BE2C (cell line): ENCODE data around the gene FAM234A.
A peak's percentile ranks its signal among the peaks of the same experiment; 100 is the strongest.

ENCODE experiments used
- DNase-seq: peaks from one replicate; pipeline ENCODE4 v3.0.0-alpha.2; 2020
- H3K27me3 ChIP-seq: fragments of 250-450 bp; sonication (Bioruptor Pico); 2 replicates; pipeline ENCODE4 v1.5.1; 2020; ENCODE audit warnings: mild to moderate bottlenecking
- H3K36me3 ChIP-seq: fragments of 250-450 bp; sonication (Bioruptor Pico); 2 replicates; pipeline ENCODE4 v1.5.1; 2020; ENCODE audit warnings: mild to moderate bottlenecking
- H3K4me1 ChIP-seq: fragments of 250-450 bp; sonication (Bioruptor Pico); 2 replicates; pipeline ENCODE4 v1.5.1; 2020
- H3K4me3 ChIP-seq: 2 replicates; pipeline ENCODE4 v1.5.1; 2011; ENCODE audit warnings: low read depth, low read length
- H3K9me3 ChIP-seq: fragments of 250-450 bp; sonication (Bioruptor Pico); 2 replicates; pipeline ENCODE4 v1.5.1; 2020
- TF ChIP-seq, protein P1 (sequence below): IDR thresholded peaks from 2 replicates; pipeline ENCODE4 v1.5.1; 2012; ENCODE audit warnings: mild to moderate bottlenecking, low read depth, low read length

The FAM234A gene

GRCh38 chr16:276426-277077 lies 41.9 kb downstream of the FAM234A start:
- Histone ChIP-seq H3K9me3 (no peaks in the 10 kb centered on the region), H3K4me1 (no peaks in the 10 kb centered on the region), H3K36me3 (no peaks in the 10 kb centered on the region), H3K4me3 (no peak overlapping the region), H3K27me3 (peaks cover 10% of the 10 kb centered on the region)
- TF ChIP-seq, protein P1, sequence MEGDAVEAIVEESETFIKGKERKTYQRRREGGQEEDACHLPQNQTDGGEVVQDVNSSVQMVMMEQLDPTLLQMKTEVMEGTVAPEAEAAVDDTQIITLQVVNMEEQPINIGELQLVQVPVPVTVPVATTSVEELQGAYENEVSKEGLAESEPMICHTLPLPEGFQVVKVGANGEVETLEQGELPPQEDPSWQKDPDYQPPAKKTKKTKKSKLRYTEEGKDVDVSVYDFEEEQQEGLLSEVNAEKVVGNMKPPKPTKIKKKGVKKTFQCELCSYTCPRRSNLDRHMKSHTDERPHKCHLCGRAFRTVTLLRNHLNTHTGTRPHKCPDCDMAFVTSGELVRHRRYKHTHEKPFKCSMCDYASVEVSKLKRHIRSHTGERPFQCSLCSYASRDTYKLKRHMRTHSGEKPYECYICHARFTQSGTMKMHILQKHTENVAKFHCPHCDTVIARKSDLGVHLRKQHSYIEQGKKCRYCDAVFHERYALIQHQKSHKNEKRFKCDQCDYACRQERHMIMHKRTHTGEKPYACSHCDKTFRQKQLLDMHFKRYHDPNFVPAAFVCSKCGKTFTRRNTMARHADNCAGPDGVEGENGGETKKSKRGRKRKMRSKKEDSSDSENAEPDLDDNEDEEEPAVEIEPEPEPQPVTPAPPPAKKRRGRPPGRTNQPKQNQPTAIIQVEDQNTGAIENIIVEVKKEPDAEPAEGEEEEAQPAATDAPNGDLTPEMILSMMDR = no peak
- peak; percentile 11 for DNase-seq

DNA sequence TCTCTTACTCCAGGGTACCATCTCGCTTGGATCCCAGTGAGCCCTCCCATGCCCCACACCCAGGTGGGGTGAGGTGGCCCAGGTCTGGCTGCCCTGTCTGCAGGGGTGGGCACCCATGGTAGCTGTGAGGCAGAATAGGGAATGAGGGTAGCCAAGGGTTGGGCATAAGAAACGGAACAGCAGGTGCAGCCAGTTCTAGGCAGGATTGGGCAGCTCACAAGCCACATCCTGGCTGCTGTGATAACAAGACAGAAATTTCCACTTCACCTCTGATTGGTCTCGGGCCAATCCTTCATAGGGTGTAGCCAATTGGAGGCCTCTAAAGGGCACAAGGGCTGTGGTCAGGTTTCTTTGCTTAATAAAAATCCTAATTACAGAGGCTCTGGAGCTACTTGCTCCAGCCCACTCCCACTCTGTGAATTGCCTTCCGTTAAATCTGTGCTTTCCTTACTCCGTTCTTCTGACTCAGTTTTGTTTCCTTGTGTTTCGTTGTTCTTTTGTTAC lies 44.3 kb downstream of the FAM234A start:
- Histone ChIP-seq H3K9me3 (no peaks in the 10 kb centered on the region), H3K4me3 (no peak overlapping the region), H3K4me1 (no peaks in the 10 kb centered on the region), H3K36me3 (no peaks in the 10 kb centered on the region), H3K27me3 (peaks cover 10% of the 10 kb centered on the region)
- DNase-seq = peak; percentile 34
- TF ChIP-seq, protein P1 = no peak

DNA sequence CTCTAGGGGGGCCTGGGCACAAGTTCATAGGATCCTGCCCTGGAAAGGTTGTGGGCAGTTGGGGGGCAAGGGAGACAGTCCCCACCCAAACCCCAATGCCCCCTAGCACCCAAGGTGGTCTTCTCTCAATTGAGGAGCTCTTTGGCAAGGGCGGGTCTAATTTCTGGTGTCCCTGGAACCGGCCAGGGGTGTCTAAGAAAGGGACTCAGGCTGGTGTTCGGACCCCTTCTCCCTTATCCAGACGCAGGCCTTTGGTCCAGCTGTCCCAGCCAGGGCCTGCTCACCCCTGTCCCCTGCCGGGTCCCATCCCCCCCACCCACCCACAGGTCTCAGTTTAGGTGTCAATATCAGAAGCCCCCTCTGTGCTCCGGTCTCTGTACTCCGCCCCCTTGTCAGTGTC lies 44.9 kb downstream of the FAM234A start:
- Histone ChIP-seq H3K4me1 (no peaks in the 10 kb centered on the region), H3K36me3 (peaks cover 1% of the 10 kb centered on the region), H3K9me3 (no peaks in the 10 kb centered on the region), H3K4me3 (no peak overlapping the region; the same call in 1 of the 2 replicates), H3K27me3 (peaks cover 10% of the 10 kb centered on the region)
- peak; percentile 11 for DNase-seq
- TF ChIP-seq, protein P1 = no peak

- H3K27me3 ChIP-seq = peaks cover 8% of the 10 kb centered on the region
- peaks cover 6% of the 10 kb centered on the region for H3K36me3 ChIP-seq
- H3K4me3 ChIP-seq = peak overlapping the region; percentile 33
- no peaks in the 10 kb centered on the region for H3K4me1 ChIP-seq
- TF ChIP-seq, protein P1 = no peak
- H3K9me3 ChIP-seq = no peaks in the 10 kb centered on the region
- peak; percentile 37 for DNase-seq
These were observed 45.4 kb downstream of the FAM234A start for GRCh38 chr16:280005-280460.

DNA sequence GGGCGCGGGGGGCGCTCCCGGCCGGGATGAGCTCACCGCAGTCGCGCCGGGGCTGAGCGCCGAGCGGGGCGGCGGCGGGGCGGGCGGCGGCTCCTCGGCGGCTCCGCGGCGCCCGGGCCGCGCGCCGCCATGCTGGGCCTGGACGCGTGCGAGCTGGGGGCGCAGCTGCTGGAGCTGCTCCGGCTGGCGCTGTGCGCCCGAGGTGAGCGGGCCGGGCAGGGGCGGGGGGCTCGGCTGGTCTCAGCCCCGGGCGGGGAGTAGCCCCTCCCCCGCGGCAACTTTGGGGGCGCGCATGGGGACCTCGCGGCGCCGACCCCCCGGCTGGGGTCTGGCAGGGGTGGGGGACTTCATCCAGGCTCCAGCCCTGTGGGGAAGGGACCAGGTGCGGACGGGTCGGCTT lies 45.9 kb downstream of the FAM234A start, which contains the start of gene ARHGDIG:
Gene ARHGDIG, plus strand, starts transcription at position 40 of the 400 bp plus-strand sequence. Its CDS starts 90 bp downstream, at position 130.
- peak within 1 kb of the TSS; percentile 53 for H3K4me3 ChIP-seq

More for the DNA sequence above, 45.9 kb downstream of the FAM234A start, which contains the start of gene ARHGDIG:
- peaks cover 4% of the 10 kb centered on the region; the same call in 1 of the 2 replicates for H3K27me3 ChIP-seq
- peak; percentile 32 for DNase-seq
- no peaks in the 10 kb centered on the region for H3K4me1 ChIP-seq
- peaks cover 7% of the 10 kb centered on the region for H3K36me3 ChIP-seq
- no peaks in the 10 kb centered on the region for H3K9me3 ChIP-seq
- TF ChIP-seq, protein P1 = no peak
